GM21360 (cell line): Measurements from ENCODE around the gene ROBO2.

Source experiments
- ATAC-seq: cut with Tn5 transposase; IDR thresholded peaks from one replicate; pipeline ENCODE4 v1.9.1; 2021; ENCODE audit warnings: mild to moderate bottlenecking, moderate library complexity; ENCODE audit not compliant: unreplicated experiment

Gene ROBO2

GRCh38 chr3:77321646-77322045 is 281.7 kb downstream of the ROBO2 start:
- ATAC-seq, result no peak

GRCh38 chr3:77323626-77324025 is 283.7 kb downstream of the ROBO2 start:
- ATAC-seq, result no peak

- no peak for ATAC-seq
Measured at GRCh38 chr3:77324105-77324504, 284.2 kb downstream of the ROBO2 start.

GRCh38 chr3:77325280-77325679 is 285.4 kb downstream of the ROBO2 start:
- ATAC-seq, result no peak

- no peak for ATAC-seq
Measured at GRCh38 chr3:77325702-77326101, 285.8 kb downstream of the ROBO2 start.

- no peak for ATAC-seq
Measured at GRCh38 chr3:77326586-77326985, 286.7 kb downstream of the ROBO2 start.

GRCh38 chr3:77328690-77329089 is 288.8 kb downstream of the ROBO2 start:
- ATAC-seq, result no peak

GRCh38 chr3:77329116-77329515 is 289.2 kb downstream of the ROBO2 start:
- ATAC-seq, result no peak

- no peak for ATAC-seq
Measured at GRCh38 chr3:77338195-77338594, 298.3 kb downstream of the ROBO2 start.

- no peak for ATAC-seq
Measured at GRCh38 chr3:77342027-77342426, 302.1 kb downstream of the ROBO2 start.

GRCh38 chr3:77342688-77343087 is 302.8 kb downstream of the ROBO2 start:
- ATAC-seq, result no peak

- no peak for ATAC-seq
Measured at GRCh38 chr3:77345009-77345408, 305.1 kb downstream of the ROBO2 start.

- no peak for ATAC-seq
Measured at GRCh38 chr3:77348244-77348855, 308.5 kb downstream of the ROBO2 start.

GRCh38 chr3:77354958-77355357 is 315.1 kb downstream of the ROBO2 start:
- no peak for ATAC-seq

GRCh38 chr3:77362936-77363335 is 323.0 kb downstream of the ROBO2 start:
- no peak for ATAC-seq

- ATAC-seq, result no peak
Measured at GRCh38 chr3:77365152-77365551, 325.3 kb downstream of the ROBO2 start.

GRCh38 chr3:77370413-77370812 is 330.5 kb downstream of the ROBO2 start:
- ATAC-seq, result no peak

GRCh38 chr3:77372018-77372417 is 332.1 kb downstream of the ROBO2 start:
- no peak for ATAC-seq

- ATAC-seq, result no peak
Measured at GRCh38 chr3:77372634-77373346, 332.9 kb downstream of the ROBO2 start.

GRCh38 chr3:77373619-77374018 is 333.7 kb downstream of the ROBO2 start:
- ATAC-seq, result no peak

GRCh38 chr3:77376511-77376910 is 336.6 kb downstream of the ROBO2 start:
- no peak for ATAC-seq

- ATAC-seq, result no peak
Measured at GRCh38 chr3:77377717-77378116, 337.8 kb downstream of the ROBO2 start.

GRCh38 chr3:77380136-77380535 is 340.2 kb downstream of the ROBO2 start:
- no peak for ATAC-seq
